NB4 (cell line): ENCODE data around the gene RNASEH2C.
"Not testable (repeated sequence)": the region's sequence is repeated elsewhere in the genome, so short reads cannot be mapped to it uniquely, and the experiment has no call there.

Experiments used
- DNase-seq: peaks from one replicate; pipeline ENCODE4 v3.0.0; 2010; ENCODE audit warnings: low read depth
- H3K4me3 ChIP-seq: one replicate; pipeline ENCODE4 v1.5.1; 2011; ENCODE audit warnings: mild to moderate bottlenecking, low read depth, low read length, moderate library complexity
- MYC ChIP-seq: IDR thresholded peaks from 2 replicates; pipeline ENCODE4 v1.6.1; 2011; ENCODE audit warnings: low read depth, low read length
- POLR2A ChIP-seq: IDR thresholded peaks from 2 replicates; pipeline ENCODE4 v1.6.1; 2011; ENCODE audit warnings: mild to moderate bottlenecking; ENCODE audit not compliant: insufficient read length; ENCODE audit errors: extremely low read depth
- TF ChIP-seq, protein P1 (sequence below): IDR thresholded peaks from one replicate; pipeline ENCODE4 v1.5.1; 2012; ENCODE audit warnings: low read depth, low read length
- TF ChIP-seq, protein P2 (sequence below): IDR thresholded peaks from 2 replicates; pipeline ENCODE4 v1.6.1; 2011; ENCODE audit warnings: low read depth, low read length

RNASEH2C gene

DNA sequence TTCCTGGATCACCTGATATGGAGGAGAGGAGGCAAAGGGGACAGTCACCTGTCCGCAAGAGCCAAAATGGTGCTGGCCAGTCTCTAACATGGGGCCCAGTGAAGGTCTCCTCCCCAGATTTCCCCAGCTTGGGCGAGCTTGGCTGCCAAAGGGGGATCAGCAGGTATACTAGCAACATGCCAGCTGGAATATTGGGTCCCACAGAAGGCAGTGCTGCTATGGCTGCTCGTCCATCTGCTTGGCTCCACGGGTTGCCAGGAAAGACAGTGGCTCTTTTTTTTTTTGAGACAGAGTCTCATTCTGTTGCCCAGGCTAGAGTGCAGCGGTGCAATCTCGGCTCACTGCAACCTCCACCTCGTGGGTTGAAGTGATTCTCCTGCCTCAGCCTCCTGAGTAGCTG is 21.3 kb downstream of the RNASEH2C start:
- TF ChIP-seq, protein P1, sequence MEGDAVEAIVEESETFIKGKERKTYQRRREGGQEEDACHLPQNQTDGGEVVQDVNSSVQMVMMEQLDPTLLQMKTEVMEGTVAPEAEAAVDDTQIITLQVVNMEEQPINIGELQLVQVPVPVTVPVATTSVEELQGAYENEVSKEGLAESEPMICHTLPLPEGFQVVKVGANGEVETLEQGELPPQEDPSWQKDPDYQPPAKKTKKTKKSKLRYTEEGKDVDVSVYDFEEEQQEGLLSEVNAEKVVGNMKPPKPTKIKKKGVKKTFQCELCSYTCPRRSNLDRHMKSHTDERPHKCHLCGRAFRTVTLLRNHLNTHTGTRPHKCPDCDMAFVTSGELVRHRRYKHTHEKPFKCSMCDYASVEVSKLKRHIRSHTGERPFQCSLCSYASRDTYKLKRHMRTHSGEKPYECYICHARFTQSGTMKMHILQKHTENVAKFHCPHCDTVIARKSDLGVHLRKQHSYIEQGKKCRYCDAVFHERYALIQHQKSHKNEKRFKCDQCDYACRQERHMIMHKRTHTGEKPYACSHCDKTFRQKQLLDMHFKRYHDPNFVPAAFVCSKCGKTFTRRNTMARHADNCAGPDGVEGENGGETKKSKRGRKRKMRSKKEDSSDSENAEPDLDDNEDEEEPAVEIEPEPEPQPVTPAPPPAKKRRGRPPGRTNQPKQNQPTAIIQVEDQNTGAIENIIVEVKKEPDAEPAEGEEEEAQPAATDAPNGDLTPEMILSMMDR: no peak
- no peak for TF ChIP-seq MYC
- no peak for TF ChIP-seq POLR2A
- TF ChIP-seq, protein P2, sequence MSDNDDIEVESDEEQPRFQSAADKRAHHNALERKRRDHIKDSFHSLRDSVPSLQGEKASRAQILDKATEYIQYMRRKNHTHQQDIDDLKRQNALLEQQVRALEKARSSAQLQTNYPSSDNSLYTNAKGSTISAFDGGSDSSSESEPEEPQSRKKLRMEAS: no peak
- H3K4me3 ChIP-seq: no peak overlapping the region

DNA sequence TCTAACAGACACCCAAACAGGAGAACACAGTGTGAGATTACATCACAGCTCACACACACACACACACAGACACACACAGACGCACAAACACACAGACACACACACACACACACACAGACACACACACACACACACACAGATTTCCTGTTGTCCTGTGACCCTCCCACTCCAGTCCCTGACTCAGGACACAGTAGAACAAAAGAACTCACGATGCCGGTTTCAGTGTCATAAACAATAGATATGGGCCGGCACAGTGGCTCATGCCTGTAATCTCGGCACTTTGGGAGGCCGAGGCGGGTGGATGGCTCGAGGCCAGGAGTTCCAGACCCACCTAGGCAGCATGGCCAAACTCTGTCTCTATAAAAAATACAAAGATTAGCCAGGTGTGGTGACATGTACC is 22.4 kb downstream of the RNASEH2C start:
- TF ChIP-seq, protein P2: no peak
- TF ChIP-seq MYC (no peak), POLR2A (no peak)
- TF ChIP-seq, protein P1: no peak
- no peak for DNase-seq

More for the DNA sequence above, 21.3 kb downstream of the RNASEH2C start:
- DNase-seq: no peak

DNA sequence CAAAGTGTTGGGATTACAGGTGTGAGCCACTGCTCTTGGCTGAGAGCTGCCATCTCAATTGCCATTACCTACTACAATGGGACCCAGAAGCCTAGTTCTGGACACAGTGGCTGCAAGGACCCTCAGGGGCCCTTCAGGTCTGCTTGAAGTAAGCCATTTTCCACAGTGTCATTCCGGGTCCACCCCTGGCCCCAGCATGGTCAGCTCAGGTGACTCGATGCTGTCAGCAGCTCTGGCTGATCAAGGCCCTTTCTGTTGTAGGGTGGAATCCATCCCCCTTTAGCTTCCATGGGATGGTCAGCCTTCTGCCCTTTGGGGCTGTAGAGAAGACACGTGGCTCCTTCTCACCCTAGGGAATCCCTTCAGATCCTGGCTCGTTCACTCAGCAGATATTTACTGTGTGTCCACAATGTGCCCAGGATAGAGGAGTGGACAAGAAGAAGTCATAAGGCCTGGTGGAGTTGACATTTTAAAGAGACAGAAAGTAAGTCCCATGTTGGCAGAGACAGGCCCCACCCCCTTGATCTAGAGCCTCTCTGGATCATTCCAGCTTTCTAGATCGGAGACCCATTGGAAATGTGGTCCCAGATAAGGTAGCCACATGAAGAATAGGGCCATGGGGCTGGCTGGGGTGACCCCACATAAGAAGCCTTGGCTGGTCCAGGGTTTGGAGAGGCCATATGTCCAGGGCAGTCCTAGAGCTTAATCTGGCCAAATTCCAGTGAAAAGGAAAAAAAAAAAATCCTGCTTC is 23.6 kb downstream of the RNASEH2C start:
- DNase-seq: no peak
- no peak overlapping the region for H3K4me3 ChIP-seq
- TF ChIP-seq, protein P1: no peak
- TF ChIP-seq, protein P2: no peak
- no peak for TF ChIP-seq POLR2A
- no peak for TF ChIP-seq MYC

More for the DNA sequence above, 22.4 kb downstream of the RNASEH2C start:
- no peak overlapping the region for H3K4me3 ChIP-seq

DNA sequence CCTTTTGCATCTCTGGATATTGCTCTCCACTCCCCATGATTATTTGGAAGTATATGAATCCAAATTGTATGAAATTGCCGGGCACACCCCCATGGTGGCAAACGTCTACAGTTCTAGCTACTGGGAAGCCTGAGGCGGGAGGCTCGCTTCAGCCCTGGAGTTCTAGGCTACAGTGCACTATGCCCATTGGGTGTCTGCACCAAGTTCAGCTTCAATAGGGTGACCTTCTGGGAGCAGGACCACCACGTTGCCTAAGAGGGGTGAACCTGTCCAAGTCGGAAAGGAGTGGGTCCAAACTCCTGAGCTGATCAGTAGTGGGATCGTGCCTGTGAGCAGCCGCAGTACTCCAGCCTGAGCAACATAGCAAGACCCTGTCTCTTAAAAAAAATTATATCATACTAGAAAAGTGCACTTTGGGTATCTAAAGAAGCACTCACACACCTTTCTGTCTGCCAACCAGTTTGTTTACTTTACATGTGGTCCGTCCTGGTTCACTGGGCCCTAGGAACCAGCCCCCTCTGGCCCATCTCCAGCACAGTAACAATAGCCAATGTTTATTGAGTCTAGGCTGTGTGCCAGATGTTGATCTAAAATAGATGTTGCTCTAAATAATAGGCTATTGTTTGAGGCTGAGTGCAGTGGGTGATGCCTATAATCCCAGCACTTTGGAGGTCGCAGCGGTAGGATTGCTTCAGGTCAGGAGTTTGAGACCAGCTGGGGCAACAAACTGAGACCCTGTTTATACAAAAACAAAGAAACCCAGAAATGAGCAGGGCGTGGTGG is 24.9 kb downstream of the RNASEH2C start:
- TF ChIP-seq, protein P2: no peak
- TF ChIP-seq, protein P1: no peak
- no peak for TF ChIP-seq POLR2A
- no peak for TF ChIP-seq MYC

DNA sequence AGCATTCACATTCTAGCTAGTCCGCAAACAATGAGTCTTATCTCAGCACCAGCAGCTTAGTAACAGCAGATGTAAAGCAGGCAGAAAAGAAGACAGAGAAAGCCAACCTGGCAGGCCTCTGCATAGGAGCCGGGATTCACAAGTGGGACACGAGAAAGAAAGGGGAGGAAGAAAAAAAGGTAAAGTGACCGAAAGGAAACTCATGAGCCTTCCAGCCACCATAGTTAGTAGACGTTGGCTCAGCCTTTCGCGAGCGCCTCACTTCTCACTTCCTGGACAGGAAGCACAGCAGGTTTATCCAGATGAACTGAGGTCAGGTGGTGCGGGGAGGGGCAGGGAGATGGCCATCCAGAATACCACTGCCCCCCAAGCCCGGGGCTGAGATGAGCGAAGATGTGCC is 28.2 kb downstream of the RNASEH2C start:
- TF ChIP-seq, protein P2: no peak
- TF ChIP-seq, protein P1: no peak
- TF ChIP-seq POLR2A (no peak), MYC (no peak)
- no peak for DNase-seq

More for the DNA sequence above, 24.9 kb downstream of the RNASEH2C start:
- H3K4me3 ChIP-seq: no peak overlapping the region
- DNase-seq: no peak

DNA sequence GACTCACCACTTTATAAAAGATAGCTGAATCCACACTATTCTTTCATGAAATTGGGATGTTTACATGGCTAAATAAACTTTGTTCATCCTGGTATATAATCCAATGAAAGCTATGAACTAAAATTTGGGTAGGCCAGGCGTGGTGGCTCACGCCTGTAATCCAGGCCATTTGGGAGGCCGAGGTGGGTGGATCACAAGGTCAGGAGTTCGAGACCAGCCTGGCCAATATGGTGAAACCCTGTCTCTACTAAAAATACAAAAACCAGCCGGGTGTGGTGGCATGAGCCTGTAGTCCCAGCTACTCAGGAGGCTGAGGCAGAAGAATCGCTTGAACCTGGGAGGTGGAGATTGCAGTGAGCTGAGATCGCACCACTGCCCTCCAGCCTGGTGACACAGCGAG is 28.8 kb downstream of the RNASEH2C start:
- not testable (repeated sequence) for H3K4me3 ChIP-seq, DNase-seq

More for the DNA sequence above, 28.2 kb downstream of the RNASEH2C start:
- H3K4me3 ChIP-seq: no peak overlapping the region
